Raji (cell line): ENCODE measurements around the gene GPS1.

Experiments used
- POLR2A ChIP-seq: IDR thresholded peaks from 2 replicates; pipeline ENCODE4 v1.6.1; 2011; ENCODE audit warnings: low read depth, low read length, control low read depth; ENCODE audit not compliant: insufficient read depth

The GPS1 gene

DNA sequence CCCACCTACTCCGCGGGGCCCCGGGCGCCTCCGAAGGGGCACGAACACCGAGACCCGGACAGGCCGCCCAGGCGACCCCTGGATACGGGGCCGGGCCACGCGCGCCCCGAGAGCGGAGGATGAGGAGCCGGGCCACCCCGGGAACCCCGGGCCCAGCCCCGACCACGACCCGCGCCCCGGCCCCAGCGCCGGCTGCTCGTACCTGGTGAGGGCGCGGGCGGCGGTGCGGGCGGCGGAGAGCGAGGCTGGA, 46.1 kb downstream of the GPS1 start:
- no peak for TF ChIP-seq POLR2A

DNA sequence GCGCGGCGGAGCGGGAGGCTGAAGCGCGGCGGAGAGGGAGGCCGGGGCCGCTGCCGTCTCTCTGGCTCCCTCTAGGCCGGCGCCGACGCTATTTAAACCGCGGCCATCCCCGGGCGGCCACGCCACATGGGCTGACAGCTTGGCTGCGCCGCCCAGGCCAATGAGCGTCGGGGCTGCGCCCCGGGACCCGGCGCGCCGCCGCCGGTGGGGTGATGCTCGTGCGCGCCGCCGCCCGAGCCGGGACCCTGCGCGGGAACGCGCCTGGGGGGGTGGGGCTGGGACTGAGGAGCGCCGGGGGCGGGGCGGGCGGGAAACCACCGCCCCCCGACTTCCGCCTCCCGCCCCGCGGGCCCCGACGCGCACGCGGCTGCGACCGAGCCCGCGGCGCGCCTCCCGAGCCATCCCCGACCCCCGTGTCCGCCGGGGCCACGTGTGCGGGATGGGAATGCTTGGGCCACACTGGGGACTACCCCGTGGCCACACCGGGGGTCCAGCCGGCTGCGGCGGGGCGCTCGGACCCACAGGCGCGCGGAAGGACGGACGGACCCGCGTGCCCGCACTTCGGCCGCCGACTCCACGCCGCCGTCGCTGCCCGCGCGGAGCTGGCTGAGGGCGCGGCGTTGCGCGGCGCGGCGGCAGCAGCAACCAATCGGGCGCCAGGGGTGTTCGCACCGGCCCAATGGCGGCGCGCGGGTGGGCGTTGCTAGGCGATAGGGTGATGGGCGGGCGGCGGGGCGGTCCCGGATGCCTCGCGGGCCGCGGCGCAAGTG, 46.7 kb downstream of the GPS1 start, which contains the start of gene FASN:
Gene FASN (minus strand): TSS at position 68 of the 770 bp plus-strand sequence. CDS start 1,791 bp downstream, outside the sequence.
- peak; percentile 82 for TF ChIP-seq POLR2A

- TF ChIP-seq POLR2A = peak; percentile 35
These were observed 47.5 kb downstream of the GPS1 start for GRCh38 chr17:82098939-82099763.

DNA sequence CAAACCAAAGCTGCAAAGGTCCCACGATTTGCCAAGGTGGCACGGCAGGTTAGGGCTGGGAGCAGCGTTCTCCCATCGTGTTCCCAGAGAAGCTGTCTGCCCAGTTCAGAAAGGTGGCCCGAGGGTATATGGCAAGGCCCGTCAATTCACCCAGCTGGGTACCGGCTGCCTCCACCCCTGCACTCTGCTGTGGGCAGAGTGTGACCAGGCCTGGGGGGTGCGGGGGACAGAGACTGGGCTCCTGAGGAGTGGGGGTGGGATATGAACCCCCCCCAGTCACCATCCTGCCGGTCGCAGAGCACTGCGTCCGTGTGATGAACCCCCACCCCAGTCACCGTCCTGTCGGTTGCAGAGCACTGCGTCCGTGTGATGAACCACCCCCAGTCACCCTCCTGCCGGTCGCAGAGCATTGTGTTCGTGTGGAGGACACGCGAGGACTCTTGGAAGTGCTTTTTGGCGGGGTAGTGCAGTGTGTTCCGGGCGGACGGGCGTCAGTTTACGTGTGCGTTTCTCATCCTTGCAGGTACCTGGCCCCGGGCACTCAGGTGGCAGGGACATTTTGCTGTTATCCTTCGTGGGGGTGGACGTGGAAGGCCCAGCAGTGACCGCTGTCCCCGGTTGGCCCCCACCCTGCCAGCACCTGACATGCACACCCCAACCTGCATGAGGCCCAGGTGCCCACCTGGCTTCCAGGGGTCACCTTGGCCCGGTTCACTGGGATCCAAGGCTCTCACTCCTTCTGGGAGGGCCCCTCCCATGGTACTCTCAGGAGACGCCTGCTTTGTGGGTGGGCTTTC, 49.0 kb downstream of the GPS1 start:
- no peak for TF ChIP-seq POLR2A

GRCh38 chr17:82101301-82101715, 49.6 kb downstream of the GPS1 start:
- TF ChIP-seq POLR2A = no peak

DNA sequence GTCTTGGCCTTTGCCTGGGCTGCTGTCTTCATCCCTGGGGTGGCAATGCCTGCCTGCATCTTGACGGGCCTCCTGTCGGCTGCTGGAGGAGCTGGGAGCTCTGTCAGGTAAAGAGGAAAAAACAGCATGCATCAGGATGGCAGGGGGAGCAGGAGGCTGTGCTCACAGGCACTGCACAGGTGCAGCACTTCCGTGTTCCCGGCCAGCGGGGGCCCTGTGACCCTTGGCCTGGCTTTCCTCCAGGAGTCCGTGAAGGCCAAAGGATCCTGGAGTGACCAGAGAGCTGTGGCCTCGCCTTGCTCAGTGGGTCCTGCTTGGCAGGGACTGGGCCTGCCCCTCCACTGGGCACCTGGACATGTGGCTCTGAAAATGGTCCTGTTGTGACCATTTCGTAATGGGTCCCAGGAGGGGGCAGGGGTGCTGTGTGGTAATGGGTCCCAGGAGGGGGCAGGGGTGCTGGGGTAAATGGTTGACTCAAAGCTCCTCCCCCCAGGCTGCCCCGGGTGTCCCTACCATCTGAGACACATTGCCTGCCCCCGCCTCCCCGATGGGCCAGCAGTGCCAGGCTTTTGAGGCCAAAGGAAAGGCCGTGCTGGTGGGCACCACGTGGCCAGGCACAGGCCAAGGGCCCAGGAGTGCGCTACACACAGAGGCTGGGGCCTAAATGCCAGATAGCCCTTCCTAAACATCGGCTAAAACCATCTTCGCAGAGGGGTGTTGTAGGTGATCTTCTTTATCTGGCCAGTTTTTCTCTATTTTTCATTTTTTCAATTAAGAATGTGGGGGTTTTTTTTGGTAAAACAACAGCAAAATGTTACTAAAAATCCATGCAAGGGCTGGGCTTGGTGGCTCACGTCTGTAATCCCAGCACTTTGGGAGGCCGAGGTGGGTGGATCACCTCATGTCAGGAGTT, 50.3 kb downstream of the GPS1 start:
- TF ChIP-seq POLR2A = peak; percentile 50

GRCh38 chr17:82103553-82104451, 52.1 kb downstream of the GPS1 start:
- TF ChIP-seq POLR2A = peak; percentile 37; the same call in 1 of the 2 replicates

- no peak; the same call in 1 of the 2 replicates for TF ChIP-seq POLR2A
These were observed 53.2 kb downstream of the GPS1 start for GRCh38 chr17:82104797-82105416.

GRCh38 chr17:82105417-82105881, 53.8 kb downstream of the GPS1 start:
- no peak; the same call in 1 of the 2 replicates for TF ChIP-seq POLR2A

DNA sequence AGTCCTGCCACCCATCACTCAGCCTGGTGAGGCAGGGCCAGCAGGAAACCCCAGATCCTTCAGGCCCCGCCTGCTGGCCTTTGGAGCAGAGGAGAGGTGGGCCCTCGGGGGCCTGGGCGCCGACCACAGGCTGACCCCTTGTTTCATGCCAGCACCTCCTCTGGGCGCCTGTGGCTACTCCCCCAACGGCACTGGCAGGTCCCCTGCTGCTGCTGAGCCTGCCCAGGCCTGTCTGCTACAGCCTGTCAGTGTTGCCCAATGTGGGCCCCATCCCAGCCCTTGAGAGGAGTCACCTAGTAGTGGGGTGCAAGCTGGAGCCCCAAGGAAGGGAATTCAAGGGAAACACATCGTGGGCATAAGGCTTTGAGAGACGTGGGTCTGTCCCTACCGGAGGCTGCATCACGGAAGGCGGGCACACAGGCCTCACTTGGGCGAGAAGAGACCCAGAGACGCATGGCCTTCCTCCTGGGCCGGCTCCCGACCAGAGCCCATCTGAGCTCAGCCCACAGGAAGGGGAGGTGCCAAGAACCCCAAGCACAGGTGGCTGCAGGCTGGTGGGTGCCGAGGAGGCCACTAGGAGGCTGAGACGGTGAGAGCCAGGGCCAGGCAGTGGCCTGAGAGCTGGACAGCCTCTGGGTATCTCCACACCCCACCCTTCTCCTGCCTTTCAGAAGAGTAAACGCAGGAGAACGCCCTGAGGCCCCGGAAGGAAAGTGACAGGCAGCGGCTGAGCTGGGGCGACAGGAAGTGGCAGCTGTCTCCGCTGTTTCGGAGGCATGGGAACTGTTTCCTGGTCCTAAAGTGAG, 54.4 kb downstream of the GPS1 start:
- TF ChIP-seq POLR2A = peak; percentile 96

- TF ChIP-seq POLR2A = no peak; the same call in 1 of the 2 replicates
These were observed 55.1 kb downstream of the GPS1 start for GRCh38 chr17:82106688-82107305.
